Spleen (tissue), 11 donors: ENCODE results near the gene ZNF732. TPM values are rescaled to one million over a fixed set of nuclear protein-coding genes. Genes with fewer than 3 reads are reported as not detected.

Experiments
- DNase-seq: peaks from one replicate; pipeline ENCODE4 v3.0.0-alpha.2; 2020
- H3K27ac ChIP-seq, 8 donors: fragments of 200-600 bp; sonication (generic) in 7 of 8; 1 replicate in 4 of 8; 2 replicates in 4 of 8; pipeline versions ENCODE4 v1.5.0 to v1.8.0; 2016 to 2021; ENCODE audit warnings: inconsistent platforms in 4 of 8, mild to moderate bottlenecking in 4 of 8, moderate library complexity in 1 of 8
- H3K27me3 ChIP-seq, 7 donors: fragments of 200-600 bp; sonication (generic) in 6 of 7; replicated peaks in 1 of 7; 1 replicate in 4 of 7; 2 replicates in 3 of 7; pipeline versions ENCODE4 v1.5.0 to v1.8.0; 2016 to 2021; ENCODE audit warnings: inconsistent platforms in 3 of 7, mild to moderate bottlenecking in 1 of 7
- H3K36me3 ChIP-seq, 6 donors: fragments of 200-600 bp; sonication (generic) in 5 of 6; 1 replicate in 4 of 6; 2 replicates in 2 of 6; pipeline versions ENCODE4 v1.5.0 to v1.8.0; 2016 to 2021; ENCODE audit warnings: inconsistent platforms in 2 of 6
- H3K4me1 ChIP-seq, 6 donors: fragments of 200-600 bp; sonication (generic) in 5 of 6; 1 replicate in 3 of 6; 2 replicates in 3 of 6; pipeline versions ENCODE4 v1.5.0 to v1.8.0; 2016 to 2021; ENCODE audit warnings: inconsistent platforms in 3 of 6
- H3K4me3 ChIP-seq, 8 donors: fragments of 200-600 bp; sonication (generic) in 7 of 8; 1 replicate in 4 of 8; 2 replicates in 4 of 8; pipeline versions ENCODE4 v1.5.0 to v1.8.0; 2016 to 2021; ENCODE audit warnings: inconsistent platforms in 4 of 8, mild to moderate bottlenecking in 4 of 8, moderate library complexity in 2 of 8
- H3K9me3 ChIP-seq, 8 donors: fragments of 200-600 bp; sonication (generic) in 7 of 8; 1 replicate in 4 of 8; 2 replicates in 4 of 8; pipeline versions ENCODE4 v1.5.0 to v1.8.0; 2016 to 2021; ENCODE audit warnings: inconsistent platforms in 4 of 8
- CTCF ChIP-seq, 11 experiments: fragments of 200-600 bp in 7 of 11; fragments of 450-650 bp in 4 of 11; sonication (generic) in 4 of 11; IDR thresholded peaks in 8 of 11; conservative IDR thresholded peaks in 3 of 11; 1 replicate in 7 of 11; 2 replicates in 4 of 11; pipeline versions ENCODE4 v1.4.0 to v1.8.0; 2016 to 2021; ENCODE audit warnings: antibody characterized with exemption in 11 of 11, inconsistent platforms in 4 of 11, mild to moderate bottlenecking in 1 of 11
- POLR2A ChIP-seq, 3 donors: fragments of 450-650 bp; IDR thresholded peaks; one replicate each; pipeline ENCODE4 v1.5.1; 2017; ENCODE audit warnings: antibody characterized with exemption in 3 of 3, mild to moderate bottlenecking in 1 of 3
- POLR2AphosphoS5 ChIP-seq, 3 donors: sonication (generic); formaldehyde crosslinking; IDR thresholded peaks; one replicate each; pipeline ENCODE4 v1.5.1; 2017; ENCODE audit warnings: antibody characterized with exemption in 3 of 3
- WGBS, 5 donors: extraction: QIAGEN DNeasy Blood & Tissue Kit in 3 of 5; methylation state at CpG; one replicate each; pipeline versions ENCODE4 v1.1.5 to v1.1.7; 2013 to 2018; 5-methylcytosine and 5-hydroxymethylcytosine counted together
- intact Hi-C: fragments of 100-400 bp; cut with DNase I; formaldehyde crosslinking; loops from one replicate; pipeline ENCODE4 v1.15.0; 2023; ENCODE audit warnings: low total_unique reads
- microRNA-seq, 3 donors: library from miRNA; unstranded; fragments of <30 nt; microRNA quantifications; one replicate each; pipeline versions ENCODE4 to v1.1.0, GENCODE V29; 2019 to 2020
- polyA plus RNA-seq, 3 donors: library from polyadenylated mRNA; stranded (reverse); fragments of 200-250 nt; gene quantifications; one replicate each; pipeline ENCODE4 v1.2.1, GENCODE V29; 2013
- small RNA-seq, 4 donors: library from RNA; depleted of rRNA; stranded (forward); fragments of <200 nt; gene quantifications; one replicate each; pipeline ENCODE3, GENCODE V24; 2016
- total RNA-seq, 7 donors: library from RNA; depleted of rRNA in 3 of 7; stranded (reverse); fragments of >200 nt in 3 of 7; fragmentation: NEBNext Ultra II Directional in 4 of 7; extraction: Animal tissue kit (Norgen Biotek cat#: 25700) in 4 of 7; gene quantifications; one replicate each; pipeline versions ENCODE4 v1.1.0 to v1.2.1, GENCODE V29; 2016 to 2021
- donor health status: healthy with polysubstance abuse.
- donor health status: DM: no; HTN: no; CAD: no; lungs with moderate emphysema.
- donor health status: DM: no; HTN: no; CAD: no.
- donor health status: Bipolar disorder and iron deficiency.
- donor health status: healthy.
- donor health status: DM: no; HTN: no; CAD: no.
- donor health status: DM: yes; HTN: yes; CAD: no.

The ZNF732 gene
- total and polyA plus RNA-seq, 10 donors: 0.10 to 0.28 (median 0.18) TPM; not detected in 6

- Histone ChIP-seq H3K4me3 (no peak overlapping the region), H3K36me3 (no peaks in the 10 kb centered on the region), H3K9me3 (peaks cover 5 to 99% (median 92%) of the 10 kb centered on the region in 8 donors), H3K27ac (no peak overlapping the region), H3K4me1 (no peaks in the 10 kb centered on the region), H3K27me3 (no peaks in the 10 kb centered on the region)
- 82 to 96% (median 91%) methylated on average over 1 of the region's 1 CpG for WGBS, 5 donors
- intact Hi-C loops: no loop called here
- no peak for TF ChIP-seq POLR2AphosphoS5 (IDR thresholded peaks at IDR 0.05)
- TF ChIP-seq POLR2A (IDR thresholded peaks at IDR 0.05): no peak
- no peak for TF ChIP-seq CTCF (IDR thresholded peaks at IDR 0.05 in 8 of 11, conservative IDR thresholded peaks at IDR 0.05 in 3 of 11)
- no peak for DNase-seq
Measured at GRCh38 chr4:223913-224497, 81.3 kb downstream of the ZNF732 start.

Small RNAs within 50 kb of the gene (microRNA-seq; reads per million reads assigned to microRNA genes)
- gene MIR571: 0 reads per million in 3 donors

Small RNAs within 50 kb of the gene (small RNA-seq; reads per million reads assigned to genes)
- gene AC079140.2 (0 reads per million in 4 donors), gene MIR571 (0 reads per million in 4 donors)

Other genes starting within 250 kb of the ZNF732 start
- 10 to 100 TPM in 6 of 7 donors, 1 to 10 TPM in 1; 9.8 to 22.0 (median 11.8) TPM for gene ZNF718, start 181.0 kb downstream of the ZNF732 start, total RNA-seq
- 1 to 10 TPM; 1.0 to 2.5 (median 1.6) TPM for gene ZNF718, start 181.0 kb downstream of the ZNF732 start, polyA plus RNA-seq
- 10 to 100 TPM; 29.0 to 55.5 (median 34.0) TPM for gene ZNF141, start 32.3 kb upstream of the ZNF732 start, total RNA-seq
- gene ZNF141, start 32.3 kb upstream of the ZNF732 start, polyA plus RNA-seq: 1 to 10 TPM; 5.6 to 6.0 (median 5.7) TPM
- gene ZNF721, start 193.7 kb upstream of the ZNF732 start, total RNA-seq: 10 to 100 TPM; 30.5 to 54.9 (median 44.8) TPM
- 10 to 100 TPM; 11.9 to 14.2 (median 12.8) TPM for gene ZNF721, start 193.7 kb upstream of the ZNF732 start, polyA plus RNA-seq
- gene PIGG, start 193.7 kb upstream of the ZNF732 start, total RNA-seq: 100 to 1,000 TPM in 1 of 7 donors, 10 to 100 TPM in 6; 60.6 to 102 (median 85.0) TPM
- gene PIGG, start 193.7 kb upstream of the ZNF732 start, polyA plus RNA-seq: 10 to 100 TPM; 28.0 to 60.6 (median 49.1) TPM